Right lobe of liver (tissue), 4 donors: Measurements from ENCODE around the gene DIDO1.

Source experiments
- POLR2A ChIP-seq: fragments of 450-650 bp; IDR thresholded peaks from one replicate; pipeline ENCODE4 v1.6.1; 2017; ENCODE audit warnings: antibody characterized with exemption, mild to moderate bottlenecking
- TF ChIP-seq, protein P1 (sequence below), 4 donors: fragments of 200-600 bp in 3 of 4; fragments of 450-650 bp in 1 of 4; IDR thresholded peaks; one replicate each; pipeline versions ENCODE4 v1.5.1 to v1.8.0; 2016 to 2022; ENCODE audit warnings: antibody characterized with exemption in 4 of 4, mild to moderate bottlenecking in 2 of 4
- donor health status: DM: no; HTN: no; CAD: no.
- donor health status: DM: no; HTN: no; CAD: no.
- donor health status: DM: no; HTN: yes; CAD: no.

DNA sequence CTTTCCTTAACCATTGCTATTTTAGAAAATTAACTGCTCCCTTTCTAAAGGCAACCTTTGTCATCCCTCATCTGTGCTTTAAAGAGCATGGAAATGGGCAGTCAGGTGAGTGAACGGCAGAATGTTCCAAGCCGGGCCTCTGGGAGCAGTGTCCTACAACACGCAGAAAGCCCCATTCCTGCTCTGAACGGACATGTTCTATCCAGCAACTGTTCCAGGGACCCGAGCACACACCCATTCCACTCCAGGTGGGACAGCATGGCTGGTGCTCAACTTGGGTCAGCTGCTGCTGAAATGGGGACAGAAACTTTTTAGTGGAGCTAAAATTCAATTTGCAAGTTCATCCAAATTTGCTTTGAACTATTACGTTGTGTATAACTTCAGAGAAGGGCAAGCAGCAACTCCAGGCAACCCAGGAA lies 26.7 kb downstream of the DIDO1 start:
- TF ChIP-seq, protein P1, sequence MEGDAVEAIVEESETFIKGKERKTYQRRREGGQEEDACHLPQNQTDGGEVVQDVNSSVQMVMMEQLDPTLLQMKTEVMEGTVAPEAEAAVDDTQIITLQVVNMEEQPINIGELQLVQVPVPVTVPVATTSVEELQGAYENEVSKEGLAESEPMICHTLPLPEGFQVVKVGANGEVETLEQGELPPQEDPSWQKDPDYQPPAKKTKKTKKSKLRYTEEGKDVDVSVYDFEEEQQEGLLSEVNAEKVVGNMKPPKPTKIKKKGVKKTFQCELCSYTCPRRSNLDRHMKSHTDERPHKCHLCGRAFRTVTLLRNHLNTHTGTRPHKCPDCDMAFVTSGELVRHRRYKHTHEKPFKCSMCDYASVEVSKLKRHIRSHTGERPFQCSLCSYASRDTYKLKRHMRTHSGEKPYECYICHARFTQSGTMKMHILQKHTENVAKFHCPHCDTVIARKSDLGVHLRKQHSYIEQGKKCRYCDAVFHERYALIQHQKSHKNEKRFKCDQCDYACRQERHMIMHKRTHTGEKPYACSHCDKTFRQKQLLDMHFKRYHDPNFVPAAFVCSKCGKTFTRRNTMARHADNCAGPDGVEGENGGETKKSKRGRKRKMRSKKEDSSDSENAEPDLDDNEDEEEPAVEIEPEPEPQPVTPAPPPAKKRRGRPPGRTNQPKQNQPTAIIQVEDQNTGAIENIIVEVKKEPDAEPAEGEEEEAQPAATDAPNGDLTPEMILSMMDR (IDR thresholded peaks at IDR 0.05), result no peak
- no peak for TF ChIP-seq POLR2A
